SKM-1 treated with dmso at 0.1 percent for 144 hours (cell line): ENCODE results near the gene GXYLT1.
"Not testable (repeated sequence)": the region's sequence is repeated elsewhere in the genome, so short reads cannot be mapped to it uniquely, and the experiment has no call there.

ENCODE experiments used
- DNase-seq: peaks from one replicate; lab custom pipeline; 2025; ENCODE audit not compliant: unreplicated experiment; lab: John Stamatoyannopoulos, UW

GXYLT1 gene

DNA sequence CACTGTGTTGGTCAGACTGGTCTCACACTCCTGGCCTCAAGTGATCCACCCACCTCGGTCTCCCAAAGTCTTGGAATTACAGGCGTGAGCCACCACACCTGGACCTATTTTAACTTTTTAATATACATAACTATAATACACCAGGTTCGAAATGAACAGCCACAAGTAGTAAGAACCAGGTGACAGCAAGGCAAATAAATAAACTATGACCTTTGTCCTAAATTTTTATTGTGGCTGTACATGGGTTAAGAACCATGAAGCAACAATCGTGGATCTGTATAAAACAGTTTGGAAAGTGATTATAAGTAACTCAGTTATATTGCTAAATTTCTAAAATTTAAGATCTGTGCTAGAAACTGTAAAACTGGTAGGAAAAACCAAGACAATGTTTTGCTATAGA lies 41.5 kb downstream of the GXYLT1 start:
- no peak for DNase-seq

DNA sequence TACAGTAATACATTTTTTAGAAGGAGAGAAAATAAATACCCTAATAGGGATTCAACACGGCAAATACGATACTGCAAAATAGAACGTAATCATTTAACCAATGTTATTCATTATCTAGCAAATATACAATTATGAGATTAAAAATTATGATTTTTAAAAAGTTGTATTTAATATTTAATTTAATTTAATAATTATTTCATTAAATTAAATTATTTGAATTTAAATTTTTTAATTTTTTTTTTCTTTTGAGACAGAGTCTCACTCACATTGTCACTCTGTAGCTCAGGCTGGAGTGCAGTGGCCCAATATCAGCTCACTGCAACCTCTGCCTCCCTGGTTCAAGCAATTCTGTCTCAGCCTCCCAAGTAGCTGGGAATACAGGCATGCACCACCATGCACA lies 42.0 kb downstream of the GXYLT1 start:
- no peak for DNase-seq

DNA sequence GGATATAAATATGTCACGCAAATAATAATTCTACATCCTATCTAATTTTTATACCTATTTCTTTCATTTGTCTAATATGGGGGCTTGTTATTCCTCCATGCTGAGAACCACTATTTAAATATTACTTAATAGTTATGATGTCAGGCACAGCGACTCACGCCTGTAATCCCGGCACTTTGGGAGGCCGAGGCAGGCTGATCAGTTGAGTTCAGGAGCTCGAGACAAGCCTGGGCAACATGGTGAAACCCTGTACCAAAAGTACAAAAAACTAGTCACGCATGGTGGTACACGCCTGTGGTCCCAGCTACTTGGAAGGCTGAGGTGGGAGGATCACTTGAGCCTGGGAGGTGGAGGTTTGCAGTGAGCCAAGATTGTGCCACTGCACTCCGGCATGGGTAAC lies 45.2 kb downstream of the GXYLT1 start:
- no peak for DNase-seq

DNA sequence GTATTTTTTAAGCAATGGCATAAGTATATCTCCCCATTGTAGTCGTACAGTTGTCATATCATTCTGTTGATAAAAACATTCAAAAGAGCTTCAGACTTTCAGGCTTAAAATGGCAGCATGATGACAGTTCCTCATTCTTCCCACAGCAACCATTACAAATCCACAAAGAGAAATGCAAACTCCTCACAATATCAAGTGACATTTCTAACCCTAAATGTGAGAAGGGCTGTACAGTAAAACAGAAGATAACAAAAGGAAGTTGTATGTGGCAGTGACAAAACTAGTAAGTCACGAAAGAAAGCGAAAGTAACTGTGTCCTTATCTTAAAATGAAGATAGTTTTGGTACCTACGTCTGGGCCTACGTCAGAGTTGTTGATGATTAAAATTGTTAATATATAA lies 46.7 kb downstream of the GXYLT1 start:
- DNase-seq, result no peak

DNA sequence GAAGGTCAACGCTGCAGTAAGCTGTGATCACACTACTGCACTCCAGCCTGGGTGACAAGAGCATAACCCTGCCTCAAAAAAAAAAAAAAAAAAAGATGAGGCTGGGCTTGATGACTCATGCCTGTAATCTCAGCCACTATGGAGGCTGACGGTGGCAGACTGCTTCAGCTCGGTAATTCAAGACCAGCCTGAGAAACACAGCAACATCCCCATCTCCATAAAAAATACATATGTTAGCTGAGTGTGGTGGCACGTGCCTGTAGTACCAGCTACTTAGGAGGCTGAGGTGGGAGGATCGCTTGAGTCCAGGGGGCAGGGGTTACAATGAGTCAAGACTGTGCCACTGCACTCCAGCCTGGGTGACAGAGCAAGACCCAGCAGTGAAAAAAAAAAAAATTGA lies 50.4 kb downstream of the GXYLT1 start:
- no peak for DNase-seq

DNA sequence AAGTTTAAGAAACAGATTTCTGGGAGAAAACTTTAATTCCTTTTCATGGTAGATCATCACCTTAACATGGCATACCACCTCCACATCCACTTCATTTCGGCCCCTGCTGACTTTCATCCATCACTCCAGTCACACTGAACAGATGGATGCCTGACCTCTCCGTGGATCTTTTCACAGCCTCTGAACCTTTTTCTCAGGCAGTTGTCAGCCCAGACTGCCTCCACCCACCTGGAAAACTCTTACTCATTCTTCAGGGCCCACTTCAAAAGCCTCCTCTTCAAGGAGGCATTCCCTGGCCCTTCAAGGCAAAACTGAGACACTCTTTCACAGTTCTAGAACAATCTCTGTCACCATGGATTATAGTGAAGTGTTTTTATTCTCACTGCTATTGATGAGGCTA lies 52.9 kb downstream of the GXYLT1 start:
- no peak for DNase-seq

DNA sequence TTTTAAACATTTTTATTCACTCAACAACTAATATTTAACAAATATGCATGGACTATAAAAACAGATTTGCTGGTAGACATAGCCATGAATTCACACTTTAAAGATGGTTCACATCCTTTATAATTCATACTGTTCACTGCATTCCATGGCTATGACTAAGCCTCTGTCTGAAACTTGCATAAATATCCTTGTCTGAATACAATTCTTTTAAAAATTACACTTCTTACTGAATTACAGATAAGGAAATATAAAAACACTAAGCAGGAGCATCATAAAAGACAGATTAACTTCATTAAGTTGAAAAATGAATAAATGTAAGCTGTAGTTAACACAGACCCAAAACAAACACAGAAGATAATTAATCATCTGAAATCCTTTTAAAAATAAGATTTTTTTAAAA lies 53.8 kb downstream of the GXYLT1 start:
- DNase-seq, result no peak

DNA sequence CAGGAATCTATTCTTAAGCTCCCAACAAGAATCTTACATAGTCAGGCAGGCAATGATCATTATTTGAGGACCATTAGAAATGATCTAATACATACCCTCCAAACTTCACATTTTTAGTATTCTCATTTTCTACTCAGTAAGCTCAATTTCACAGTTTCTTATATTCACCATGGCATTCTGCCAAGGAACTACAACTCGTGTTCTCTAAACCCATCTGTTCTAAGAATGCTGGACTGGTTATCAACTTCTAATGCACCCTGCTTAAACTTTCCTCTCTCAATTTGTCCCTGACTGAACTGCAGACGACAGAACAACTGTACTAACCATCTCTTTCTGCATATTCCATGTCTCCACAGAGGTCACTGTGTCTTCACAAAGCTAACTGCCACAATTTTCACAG lies 58.6 kb downstream of the GXYLT1 start:
- DNase-seq, result no peak

DNA sequence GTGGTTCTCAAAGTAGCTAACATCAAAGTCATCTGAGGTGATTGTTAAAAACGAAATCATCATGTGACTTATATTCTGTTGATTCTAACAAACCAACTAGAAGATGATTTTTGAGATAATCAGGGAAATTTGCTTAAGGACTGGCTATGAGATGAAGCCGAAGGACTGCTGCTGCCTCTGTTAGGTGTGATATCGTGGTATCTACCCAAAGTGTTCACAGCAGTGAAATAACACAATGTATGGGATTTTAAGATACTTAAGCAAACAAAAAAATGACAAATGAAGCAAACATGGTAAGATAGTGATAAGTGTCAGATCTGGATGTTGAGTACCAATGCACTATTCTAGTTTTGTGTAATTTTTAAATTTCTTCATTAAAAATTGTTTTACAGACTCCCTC lies 59.1 kb downstream of the GXYLT1 start:
- DNase-seq, result no peak

DNA sequence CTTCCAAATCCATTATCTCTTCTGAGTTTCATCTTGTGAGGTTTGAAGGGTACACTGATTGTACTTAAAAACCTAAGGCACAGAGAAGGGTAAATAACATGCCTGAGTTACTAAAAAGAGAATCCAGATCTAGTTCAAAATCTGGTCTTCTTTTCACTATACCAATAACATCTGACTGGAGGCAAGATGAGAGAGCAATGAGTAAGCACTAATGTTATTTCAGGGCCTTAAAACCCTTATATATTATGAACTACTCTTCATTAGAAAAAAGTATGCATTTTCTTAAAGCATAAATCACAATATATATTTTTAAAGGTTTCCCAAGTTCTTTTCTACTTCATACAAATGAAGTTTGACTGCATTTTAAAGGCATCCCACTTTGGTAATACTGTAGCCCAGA lies 60.2 kb downstream of the GXYLT1 start:
- no peak for DNase-seq

DNA sequence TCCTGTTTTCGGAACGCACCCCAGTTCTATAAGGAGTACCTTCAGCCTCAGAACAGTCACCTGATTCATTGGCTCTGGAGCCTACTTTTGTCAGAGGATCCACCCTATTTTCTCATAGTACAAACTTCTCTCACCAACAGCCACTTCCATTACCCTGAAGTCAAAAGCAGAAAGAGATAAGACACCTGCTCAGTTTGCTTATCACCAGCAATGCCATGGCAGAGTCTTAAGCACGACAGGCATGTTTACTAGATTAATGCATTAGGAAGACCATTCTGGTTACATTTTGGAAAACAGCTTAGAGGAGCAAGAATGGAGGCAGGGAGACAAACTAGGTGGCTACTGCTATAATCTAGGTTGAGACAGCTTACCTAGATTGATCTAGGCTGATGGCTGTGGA lies 67.7 kb downstream of the GXYLT1 start:
- DNase-seq, result no peak

DNA sequence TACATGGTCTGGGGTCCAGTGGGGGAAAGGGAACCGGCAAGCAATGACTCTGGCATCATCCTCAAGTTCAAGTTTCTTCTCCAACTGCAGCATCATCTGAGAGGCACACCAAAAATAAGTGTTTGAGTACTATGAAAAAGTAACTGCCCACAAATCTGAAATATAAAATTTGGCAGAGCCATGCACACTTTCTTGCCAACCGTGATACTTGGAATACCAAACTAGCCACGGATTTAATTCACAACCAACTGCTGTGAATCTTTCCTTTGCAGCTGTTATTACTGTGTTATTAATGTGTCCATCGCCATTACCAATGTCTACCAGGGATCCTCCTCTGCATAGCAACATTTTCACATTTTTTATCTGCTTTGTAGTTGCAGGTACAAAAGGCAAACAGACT lies 74.6 kb downstream of the GXYLT1 start:
- DNase-seq, result no peak

DNA sequence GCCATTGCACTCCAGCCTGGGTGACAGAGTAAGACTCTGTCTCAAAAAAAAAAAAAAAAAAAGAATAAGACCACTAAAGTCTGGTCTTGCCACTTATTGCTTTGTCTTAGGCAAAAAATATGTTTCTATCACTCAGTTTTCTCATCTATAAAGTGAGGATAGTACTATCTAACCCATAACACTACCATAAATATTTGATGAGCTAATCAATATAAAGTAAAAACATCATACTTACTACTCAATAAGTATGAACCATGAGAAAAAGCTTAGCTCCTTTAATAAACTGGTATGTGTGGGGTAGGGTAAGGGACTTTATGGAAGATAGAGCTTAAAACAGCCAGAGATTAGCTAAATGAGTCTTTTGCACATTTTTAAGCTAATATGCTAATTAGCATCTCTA lies 85.5 kb downstream of the GXYLT1 start:
- no peak for DNase-seq

DNA sequence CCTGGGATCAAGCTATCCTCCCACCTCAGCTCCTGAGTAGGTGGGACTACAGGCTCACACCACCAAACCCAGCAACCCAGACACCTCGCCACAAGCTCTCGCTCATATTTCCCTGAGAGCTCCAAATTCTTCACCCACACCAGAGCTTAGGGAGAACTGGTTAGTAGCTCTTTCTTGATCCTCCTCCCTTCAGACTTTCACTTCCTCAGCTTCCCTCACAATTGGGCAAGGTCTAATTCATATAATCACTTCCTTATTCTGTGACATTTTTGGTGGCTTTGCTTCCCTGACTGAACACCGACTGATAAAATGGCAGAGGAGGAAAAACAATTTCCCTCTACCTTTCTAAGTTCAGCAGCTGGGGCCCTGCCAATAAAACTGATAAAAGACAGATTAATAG lies 88.5 kb downstream of the GXYLT1 start:
- DNase-seq, result peak; percentile 70

DNA sequence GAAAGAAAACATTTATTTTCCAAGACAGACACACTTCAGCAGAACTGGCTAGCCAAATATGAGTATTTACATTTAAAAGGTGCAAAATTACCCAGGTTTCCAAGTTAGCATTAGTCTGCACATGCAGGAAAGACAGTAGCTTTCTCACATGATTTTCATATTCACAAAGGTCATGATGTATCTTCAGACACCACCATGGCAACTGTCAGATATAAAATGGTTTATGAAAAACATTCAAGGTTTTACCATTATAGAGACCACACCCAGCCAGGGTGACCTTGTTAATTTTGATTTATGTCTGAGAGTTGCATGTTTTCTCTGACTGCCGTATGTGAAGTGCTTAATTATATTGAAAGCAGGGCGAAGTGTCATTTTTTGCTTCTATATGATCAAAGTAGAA lies 91.2 kb downstream of the GXYLT1 start:
- no peak for DNase-seq

DNA sequence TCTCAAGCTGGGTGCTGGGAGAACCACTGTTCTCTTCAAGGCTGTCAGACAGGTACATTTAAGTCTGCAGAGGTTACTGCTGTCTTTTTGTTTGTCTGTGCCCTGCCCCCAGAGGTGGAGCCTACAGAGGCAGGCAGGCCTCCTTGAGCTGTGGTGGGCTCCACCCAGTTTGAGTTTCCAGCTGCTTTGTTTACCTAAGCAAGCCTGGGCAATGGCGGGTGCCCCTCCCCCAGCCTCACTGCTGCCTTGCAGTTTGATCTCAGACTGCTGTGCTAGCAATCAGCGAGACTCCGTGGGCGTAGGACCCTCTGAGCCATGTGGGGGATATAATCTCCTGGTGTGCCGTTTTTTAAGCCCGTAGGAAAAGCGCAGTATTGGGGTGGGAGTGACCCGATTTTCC lies 95.7 kb downstream of the GXYLT1 start:
- DNase-seq, result not testable (repeated sequence)

DNA sequence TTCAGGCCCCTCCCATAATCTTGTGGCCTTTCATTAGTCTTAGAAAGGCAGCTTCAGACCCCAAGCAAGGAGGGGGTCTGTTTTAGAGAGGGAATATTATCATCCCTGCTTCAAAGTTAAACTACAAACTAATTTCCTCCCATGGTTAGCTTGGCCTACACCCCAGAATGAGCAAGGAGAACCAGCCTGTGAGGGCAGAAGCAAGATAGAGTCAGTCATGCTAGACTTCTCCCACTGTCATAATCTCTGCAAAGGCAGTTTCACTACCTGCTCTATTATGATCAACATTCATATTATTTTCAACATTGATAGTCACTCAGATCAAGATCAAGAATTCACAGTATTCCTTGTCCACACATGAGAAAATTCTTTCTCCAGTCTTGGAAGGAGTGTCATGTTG lies 105.1 kb downstream of the GXYLT1 start:
- no peak for DNase-seq

DNA sequence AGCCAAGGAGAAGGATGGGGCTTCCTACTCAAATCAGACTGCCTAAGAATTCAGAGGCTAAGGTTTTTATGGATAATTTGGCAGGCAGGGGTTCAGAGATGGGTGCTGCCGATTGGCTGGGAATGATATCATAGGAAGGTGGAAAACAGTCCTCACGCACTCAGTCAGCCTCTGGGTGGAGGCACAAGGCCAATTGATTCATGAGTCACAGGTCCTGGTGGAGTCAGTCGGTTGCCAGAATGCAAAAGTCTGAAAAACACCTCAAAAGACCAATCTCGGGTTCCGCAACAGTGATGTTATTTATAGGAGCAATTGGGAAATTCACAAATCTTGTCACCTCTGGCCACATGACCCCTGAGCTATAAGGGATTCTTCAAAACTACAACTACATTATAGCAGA lies 105.5 kb downstream of the GXYLT1 start:
- no peak for DNase-seq

DNA sequence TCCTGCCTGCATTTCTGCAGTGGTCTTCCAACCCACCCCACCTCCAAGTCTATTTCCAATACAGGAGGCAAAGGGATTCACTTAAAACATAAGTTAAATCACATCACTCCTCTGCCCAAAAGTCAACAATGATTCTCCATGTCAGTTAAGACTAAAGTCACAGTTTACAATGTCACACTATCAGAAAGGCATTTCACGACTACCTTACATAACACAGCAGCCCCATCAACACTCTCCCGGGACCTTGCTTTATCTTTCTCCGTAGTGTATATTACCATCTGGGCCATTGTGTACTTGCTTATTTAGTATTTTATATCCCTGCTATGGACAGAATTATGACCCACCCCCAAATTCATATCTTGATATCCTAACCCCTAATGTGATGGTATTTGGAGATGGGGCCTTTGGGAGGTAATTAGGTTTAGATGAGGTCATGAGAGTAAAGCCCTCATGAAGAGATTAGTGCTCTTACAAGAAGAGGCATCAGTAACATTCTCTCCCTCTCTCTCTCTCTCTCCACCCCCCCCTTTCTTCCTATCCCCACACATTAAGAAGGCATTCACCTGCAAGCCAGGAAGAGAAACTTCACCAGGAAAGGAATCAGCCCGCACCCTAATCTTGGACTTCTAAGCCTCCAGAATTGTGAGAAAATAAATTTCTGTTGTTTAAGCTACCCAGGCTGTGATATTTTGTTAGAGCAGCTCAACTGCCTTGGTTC lies 112.7 kb downstream of the GXYLT1 start:
- DNase-seq, result no peak
